Erythroblast (primary cell): ENCODE results near the gene TOX2.

ENCODE experiments used
- DNase-seq, 2 experiments: peaks; one replicate each; lab custom pipeline; 2025; lab: John Stamatoyannopoulos, UW
- GATA1 ChIP-seq: IDR thresholded peaks from 2 replicates; pipeline ENCODE4 v1.6.1; 2011; ENCODE audit warnings: low read depth, mild to moderate bottlenecking, control low read depth, low read length, moderate library complexity
- POLR2A ChIP-seq: IDR thresholded peaks from 2 replicates; pipeline ENCODE4 v1.6.1; 2011; ENCODE audit warnings: mild to moderate bottlenecking, low read length

Gene TOX2

DNA sequence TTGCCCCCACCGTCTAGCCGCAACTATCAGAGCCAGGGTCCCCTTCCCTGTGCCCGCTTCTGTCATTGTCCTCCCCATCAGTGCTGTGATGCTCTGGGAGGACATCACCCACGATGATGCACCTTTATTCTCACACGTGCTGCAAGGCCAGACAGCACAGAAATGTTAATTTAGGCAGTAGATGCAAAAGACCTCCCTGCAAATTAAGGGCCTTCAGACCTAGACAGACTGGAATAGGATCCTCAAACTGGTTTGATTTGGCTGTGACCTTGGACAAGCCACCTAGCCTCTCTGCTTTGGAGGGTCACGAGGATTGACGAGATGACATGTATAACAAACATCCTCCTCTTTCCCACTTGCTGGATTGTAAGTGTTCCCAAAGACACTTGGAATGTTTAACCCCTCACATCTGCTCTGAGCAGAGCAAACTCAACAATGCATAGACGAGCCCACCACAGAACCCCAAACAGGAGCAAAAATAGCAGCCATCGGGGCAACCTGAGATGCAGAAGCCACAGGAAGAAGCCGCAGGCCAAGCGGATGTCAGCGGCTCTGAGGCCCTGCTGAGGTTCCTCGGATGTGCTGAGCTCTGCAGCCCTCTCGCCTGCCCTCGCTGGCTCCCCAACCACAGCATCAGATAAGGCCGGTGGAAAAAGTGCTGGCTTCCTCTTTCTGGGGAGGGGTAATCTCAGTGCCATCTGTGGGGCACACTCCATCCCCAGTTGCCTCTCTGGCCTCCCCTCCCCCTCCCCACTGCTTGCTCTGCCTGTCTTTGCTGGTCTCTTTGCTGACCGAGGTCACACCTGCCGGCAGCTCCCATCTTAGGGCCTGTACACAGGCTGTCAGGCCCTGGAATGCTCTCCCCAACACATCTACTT, 35.3 kb downstream of the TOX2 start:
- TF ChIP-seq POLR2A, result no peak
- no peak for TF ChIP-seq GATA1
- peak; percentile 20 to 39 for DNase-seq

DNA sequence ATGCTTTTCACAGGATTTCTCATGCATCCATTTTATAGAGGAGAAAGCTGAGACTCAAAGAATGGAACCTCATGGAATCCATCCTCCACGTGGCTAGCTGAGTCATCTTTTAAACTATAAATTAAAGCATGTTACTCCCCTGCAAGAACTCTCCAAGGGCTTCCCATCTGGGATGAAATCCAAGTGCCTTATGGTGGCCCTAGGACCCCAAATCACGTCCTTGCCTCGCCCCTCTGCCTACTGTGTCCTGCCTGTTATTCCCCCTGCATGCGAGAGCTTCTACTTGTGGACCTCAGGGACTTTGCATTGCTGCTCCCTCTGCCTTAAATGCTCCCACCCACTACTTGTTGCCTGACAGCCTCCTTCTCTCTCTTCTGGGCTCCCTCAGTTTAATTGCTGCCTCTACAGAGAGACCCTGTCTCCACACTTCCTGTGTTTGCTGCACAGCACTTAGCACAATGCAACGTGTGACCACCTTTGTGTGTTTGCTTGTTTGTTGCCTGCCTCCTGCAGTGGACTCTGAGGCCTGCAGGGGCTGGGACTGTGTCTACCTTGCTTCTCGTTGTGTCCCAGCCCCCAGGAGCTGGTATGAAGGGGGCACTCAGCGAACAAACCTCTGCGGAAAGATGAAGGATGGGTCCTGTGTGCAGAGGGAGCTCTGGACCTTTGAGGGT, 39.4 kb downstream of the TOX2 start:
- TF ChIP-seq GATA1, result no peak
- DNase-seq, result no peak

DNA sequence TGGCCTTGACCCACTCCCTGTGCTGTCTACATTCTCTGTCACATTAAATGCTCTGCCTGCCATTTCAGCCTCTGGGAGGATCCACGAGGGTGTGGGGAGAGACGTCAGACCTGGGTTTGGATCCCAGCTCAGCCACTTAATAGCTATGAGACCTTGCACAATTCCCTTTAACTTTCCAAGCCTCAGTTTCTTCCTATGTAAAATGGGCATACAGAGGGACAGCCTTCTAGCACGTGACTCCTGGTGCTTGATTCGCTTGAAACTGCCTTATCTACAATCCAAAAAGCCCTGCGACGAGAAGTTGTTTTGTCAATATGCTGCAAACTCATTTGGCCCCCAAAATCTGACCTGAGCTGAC, 40.0 kb downstream of the TOX2 start:
- no peak for DNase-seq
- TF ChIP-seq POLR2A, result no peak
- no peak for TF ChIP-seq GATA1

DNA sequence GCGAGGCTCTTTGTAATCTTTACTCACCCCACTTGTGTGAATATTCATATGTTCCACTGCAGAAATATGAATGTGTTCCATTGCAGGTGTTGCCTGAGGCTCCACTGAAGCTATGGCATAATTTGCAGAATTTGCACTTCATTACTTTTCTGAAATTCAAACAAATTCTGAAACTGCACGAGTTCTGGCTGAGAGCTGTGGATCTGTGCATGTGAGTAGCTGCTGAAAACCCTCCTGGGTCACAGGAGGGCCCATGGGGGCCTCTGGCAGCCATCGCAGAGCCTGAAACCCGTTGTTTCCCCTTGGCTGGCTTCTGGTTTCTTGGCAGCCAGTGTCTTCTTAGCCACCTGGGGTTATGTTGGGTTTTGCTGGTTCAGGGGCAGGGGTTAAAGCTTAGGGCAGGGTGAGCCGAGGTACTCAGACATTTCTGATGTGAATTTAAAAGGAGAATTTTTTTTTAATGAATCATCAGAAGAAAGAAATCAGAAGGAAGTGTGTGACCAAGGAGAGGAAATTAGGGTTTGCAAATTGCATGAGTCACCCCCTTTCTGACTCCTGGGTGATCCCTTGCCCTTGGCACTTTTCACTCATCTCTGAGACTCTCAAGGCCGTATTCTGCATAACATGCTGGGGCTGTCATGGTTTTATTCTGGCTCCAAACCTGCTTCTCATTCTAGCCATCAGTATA, 40.6 kb downstream of the TOX2 start:
- TF ChIP-seq POLR2A (no peak), GATA1 (no peak)
- DNase-seq, result no peak

DNA sequence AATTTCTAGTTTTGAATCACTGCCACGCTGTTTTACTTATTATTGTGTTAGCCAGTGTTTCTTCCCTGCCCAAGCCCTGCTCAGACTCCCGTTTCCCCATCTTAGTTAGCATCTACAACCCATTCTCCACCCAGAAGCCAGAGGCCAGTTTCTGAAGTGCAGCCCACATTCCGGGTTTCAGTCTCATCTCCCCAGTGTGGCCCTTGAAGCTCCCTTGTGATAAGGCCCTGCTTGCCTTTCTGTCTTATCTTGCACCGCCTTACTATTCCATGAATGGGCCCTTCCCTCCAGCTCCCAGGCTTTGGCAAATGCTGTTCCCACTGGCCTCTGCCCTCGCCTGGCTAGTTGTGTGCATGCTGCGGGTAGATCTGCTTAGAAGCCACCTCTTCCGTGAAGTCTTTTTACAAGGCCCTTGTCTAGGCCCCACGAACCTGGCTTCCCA, 41.1 kb downstream of the TOX2 start:
- peak in 1 of 2 experiments; percentile 10 for DNase-seq
- no peak for TF ChIP-seq POLR2A

DNA sequence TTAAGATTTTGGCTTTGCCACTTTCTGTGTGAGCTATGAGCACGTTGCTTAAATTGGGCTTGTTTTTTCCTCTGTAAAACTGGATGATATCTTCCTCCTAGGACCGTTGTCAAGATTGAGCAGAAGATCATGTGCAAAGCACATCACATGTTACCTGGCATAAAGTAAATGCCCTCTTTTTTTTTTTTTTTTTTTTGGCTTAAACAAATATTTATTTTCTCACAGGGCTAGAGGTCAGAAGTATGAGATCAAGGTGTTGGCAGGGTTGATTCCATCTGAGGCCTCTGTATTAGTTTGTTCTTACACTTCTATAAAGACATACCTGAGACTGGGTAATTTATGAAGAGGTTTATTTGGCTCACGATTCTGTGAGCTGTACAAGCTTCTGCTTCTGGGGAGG, 42.7 kb downstream of the TOX2 start:
- TF ChIP-seq POLR2A, result no peak
- TF ChIP-seq GATA1, result no peak
- DNase-seq, result no peak

DNA sequence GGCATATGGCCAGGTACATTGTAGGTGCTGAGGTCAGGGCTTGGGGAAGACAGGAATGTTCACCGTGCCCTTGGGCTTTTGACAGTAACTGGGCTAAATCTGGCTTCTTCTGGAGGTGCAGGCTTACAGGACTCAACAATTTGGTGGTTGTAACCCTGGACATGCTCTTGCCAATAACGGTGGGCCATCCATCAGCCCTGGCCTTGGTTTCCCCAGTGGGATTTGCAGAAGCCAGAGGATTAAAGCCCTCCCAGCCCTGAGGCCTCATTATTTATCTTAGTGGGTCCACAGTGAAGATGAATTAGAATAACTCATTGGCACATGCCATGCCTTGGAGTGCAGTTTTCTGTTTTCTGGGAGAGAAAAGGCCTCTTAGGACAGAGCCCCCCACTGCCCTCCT, 44.0 kb downstream of the TOX2 start:
- TF ChIP-seq POLR2A (no peak), GATA1 (no peak)
- DNase-seq, result no peak

DNA sequence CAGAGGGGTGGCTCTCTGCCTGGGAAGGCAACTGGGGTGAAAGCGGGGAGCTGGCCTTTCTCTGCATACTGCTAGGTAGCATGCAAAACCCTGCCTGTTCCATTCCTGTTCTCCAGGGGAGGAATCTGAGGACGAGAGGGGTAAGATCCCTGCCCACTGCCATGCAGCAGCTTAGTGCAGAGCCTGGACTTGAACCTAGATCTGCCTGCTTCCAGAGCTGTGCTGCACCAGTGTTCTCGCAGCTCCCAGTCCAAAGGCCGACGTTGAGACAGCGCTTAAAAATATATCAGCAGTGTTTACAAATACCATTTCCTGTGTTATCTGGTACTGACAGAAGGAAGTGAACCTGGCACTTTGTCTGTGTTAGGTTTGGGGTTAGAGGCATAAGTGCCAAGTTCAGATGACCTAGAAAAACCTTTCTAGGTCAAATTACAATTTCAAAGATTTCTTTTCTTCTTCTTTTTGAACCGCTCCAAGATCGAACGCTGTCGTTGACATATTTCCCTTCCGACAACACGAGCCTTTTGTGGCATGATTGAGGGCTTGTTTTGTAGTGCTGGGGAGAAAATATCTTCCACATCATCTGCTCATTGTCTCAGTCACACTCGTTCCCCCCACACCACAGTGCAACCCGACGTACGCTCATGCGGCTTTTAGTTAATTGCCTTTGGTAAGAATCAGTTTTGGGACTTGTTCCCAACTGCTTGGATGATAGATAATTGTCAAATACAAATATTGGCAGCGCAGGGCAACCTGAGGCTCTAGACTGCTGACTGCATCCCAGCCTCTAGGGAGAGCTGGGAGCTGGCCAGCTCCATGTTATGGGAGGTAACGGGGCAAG, 44.6 kb downstream of the TOX2 start:
- no peak for DNase-seq

DNA sequence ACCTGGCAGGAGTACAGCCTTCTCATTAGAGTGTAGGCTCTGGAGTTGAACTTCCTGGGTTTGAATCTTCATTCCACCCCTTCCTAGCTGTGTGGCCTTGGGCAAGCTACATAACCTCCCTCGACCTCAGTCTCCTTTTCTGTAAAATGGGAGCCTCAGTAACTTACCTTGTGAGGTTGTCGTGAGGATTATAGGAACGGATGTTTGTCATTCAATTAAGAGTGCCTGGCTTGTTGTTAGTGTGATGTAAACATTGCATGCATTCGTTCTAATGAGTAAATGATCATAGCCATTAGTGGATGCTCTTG, 45.2 kb downstream of the TOX2 start:
- TF ChIP-seq POLR2A (no peak), GATA1 (no peak)
- no peak for DNase-seq

More for the DNA sequence above, 44.6 kb downstream of the TOX2 start:
- TF ChIP-seq POLR2A (no peak), GATA1 (no peak)

DNA sequence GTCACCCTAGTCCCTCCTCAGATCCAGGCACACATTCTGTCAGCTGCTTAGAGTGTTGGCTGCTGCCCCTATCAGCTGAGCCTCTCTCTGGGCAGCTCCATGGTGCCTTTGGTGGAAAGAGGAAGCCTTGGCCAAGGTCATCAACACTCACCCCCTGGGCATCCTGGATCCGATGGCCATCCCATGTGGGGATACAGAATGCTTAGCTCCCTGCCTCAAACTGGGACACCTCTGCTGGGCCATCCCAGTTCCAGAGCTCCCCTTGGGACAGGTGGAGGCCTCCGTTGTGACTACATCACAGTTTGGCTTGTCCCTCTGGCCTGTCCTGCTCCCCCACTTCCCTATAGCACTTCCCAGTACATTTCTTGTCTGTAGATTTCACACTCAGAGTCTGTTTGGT, 45.6 kb downstream of the TOX2 start:
- TF ChIP-seq GATA1 (no peak), POLR2A (no peak)
- DNase-seq, result no peak

DNA sequence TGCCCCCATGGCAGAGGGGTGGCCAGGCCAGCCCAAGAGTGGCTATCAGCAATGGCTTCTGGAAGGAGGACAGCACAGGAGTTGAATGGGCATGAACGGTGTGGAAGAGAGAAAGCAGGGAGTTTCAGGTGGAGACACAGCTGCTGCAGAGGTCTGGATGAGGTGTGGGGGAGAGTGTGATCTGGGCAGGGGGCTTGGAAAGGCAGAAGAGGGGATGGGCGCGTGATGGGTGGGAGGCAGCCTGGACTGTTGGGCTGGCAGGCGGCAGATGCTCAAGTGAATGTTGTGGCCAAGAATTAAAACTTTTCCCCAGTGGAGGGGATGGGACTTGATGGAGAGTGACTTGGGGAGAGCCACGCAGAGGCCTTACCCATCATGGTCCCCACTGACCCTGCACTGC, 46.5 kb downstream of the TOX2 start:
- TF ChIP-seq GATA1, result no peak
- no peak for TF ChIP-seq POLR2A

DNA sequence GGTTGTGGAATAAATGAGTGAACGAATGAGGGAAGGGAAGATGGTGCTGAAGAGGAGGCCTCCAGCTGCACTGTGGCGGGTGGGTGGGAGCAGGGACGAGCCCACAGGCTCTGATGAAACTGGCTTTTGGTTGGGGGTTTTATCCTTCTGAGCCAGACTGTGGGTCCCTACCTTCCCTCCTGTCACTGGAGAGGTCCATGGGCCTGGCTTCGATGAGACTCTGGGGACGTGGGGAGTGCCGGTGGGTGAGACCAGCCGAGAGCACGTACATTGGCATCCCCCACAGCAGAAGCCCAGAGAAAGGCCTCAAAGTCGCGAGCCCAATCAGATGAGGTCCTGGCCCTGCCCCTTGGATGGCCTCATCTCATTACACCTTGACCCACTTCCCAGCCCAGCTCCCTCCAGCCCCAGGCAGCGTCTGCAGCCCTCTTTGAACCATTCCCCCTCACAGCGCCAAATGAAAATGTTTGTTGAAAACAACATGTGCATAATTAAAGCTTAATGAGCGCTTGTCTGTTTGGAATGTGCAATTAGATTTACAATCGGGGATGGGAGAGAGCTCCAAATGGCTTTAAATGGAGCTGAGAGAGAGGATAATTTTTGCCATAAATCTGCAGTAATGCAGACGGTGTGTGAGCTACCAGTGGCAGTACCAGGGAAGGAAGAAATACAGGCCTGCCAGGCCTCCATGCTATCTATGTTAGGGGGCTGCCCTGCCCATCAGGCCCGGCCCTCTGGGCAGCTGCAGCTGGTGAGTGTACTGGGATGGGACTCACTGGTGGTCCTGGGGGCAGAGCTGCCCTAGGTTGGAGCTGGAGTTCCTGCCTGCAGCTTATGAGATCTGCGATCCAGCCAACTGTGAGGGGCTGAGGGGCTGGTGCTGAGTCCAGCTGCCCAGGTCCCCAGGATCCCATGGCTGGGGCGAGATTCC, 47.2 kb downstream of the TOX2 start:
- DNase-seq, result no peak
- TF ChIP-seq GATA1 (no peak), POLR2A (no peak)

More for the DNA sequence above, 46.5 kb downstream of the TOX2 start:
- no peak for DNase-seq

DNA sequence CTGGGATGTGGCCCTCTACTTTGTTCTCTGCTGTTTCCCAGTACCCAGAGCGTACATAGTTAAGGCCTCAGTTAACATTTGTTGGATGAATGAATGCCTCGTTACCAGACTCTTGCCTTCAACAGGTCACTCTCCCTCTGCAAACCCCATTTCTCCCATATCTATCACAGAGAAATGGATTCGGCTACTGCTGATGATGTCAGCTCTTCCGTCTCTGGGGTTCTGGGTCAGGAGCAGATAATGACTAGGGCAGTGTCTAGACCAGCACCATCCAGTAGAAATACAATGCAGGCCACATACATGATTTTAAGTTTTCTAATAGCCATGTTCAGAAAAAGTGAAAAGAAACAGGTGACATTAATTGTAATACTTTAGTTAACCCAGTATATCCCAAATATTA, 47.9 kb downstream of the TOX2 start:
- TF ChIP-seq GATA1, result no peak
- TF ChIP-seq POLR2A, result no peak
- DNase-seq, result no peak

DNA sequence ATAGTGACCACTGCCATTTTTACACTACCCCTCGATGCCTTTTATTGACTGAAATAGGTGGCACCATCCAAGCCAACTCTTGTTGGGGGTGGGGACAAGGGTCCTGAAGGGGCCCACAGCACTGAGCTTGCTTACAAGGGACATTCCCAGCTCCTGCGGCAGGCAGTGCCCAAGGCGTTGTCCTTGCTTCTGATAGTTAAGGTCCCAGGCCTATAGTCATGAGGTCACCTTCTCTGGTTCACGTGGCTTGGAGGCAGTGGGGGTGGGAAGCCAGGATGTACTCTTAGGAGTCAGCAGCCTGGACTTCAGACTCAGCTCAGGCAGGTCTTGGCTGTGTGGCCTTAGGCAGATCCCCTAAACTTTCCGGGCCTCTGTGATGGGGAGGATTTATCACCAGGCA, 48.6 kb downstream of the TOX2 start:
- TF ChIP-seq POLR2A, result no peak
- no peak for TF ChIP-seq GATA1
- no peak for DNase-seq
